Liver (tissue), 9 donors: Measurements from ENCODE around the gene RERE. TPM values are rescaled to one million over a fixed set of nuclear protein-coding genes. Genes with fewer than 3 reads are reported as not detected.

ENCODE experiments used
- DNase-seq: peaks from one replicate; pipeline ENCODE4 v3.0.0-alpha.2; 2017; ENCODE audit warnings: low spot score
- H3K27ac ChIP-seq, 2 donors: one replicate each; pipeline ENCODE4 v1.7.0; 2013; ENCODE audit warnings: inconsistent platforms in 2 of 2, low read length in 2 of 2, control low read depth in 1 of 2, low read depth in 1 of 2, mild to moderate bottlenecking in 1 of 2
- H3K27me3 ChIP-seq, 4 donors: one replicate each; pipeline versions ENCODE4 v1.6.1 to v1.7.0; 2013; ENCODE audit warnings: low read length in 3 of 4, inconsistent platforms in 1 of 4, mild to moderate bottlenecking in 1 of 4, moderate library complexity in 1 of 4; ENCODE audit not compliant: control insufficient read depth in 4 of 4, insufficient read depth in 4 of 4
- H3K36me3 ChIP-seq, 4 donors: one replicate each; pipeline versions ENCODE4 v1.6.1 to v1.7.0; 2013; ENCODE audit warnings: low read length in 3 of 4, mild to moderate bottlenecking in 3 of 4, low read depth in 1 of 4, moderate library complexity in 1 of 4; ENCODE audit not compliant: control insufficient read depth in 4 of 4, insufficient read depth in 3 of 4
- H3K4me1 ChIP-seq, 4 donors: one replicate each; pipeline versions ENCODE4 v1.6.1 to v1.7.0; 2013; ENCODE audit warnings: low read length in 3 of 4, mild to moderate bottlenecking in 3 of 4, moderate library complexity in 1 of 4; ENCODE audit not compliant: control insufficient read depth in 4 of 4, insufficient read depth in 4 of 4
- H3K4me3 ChIP-seq, 3 donors: one replicate each; pipeline versions ENCODE4 v1.6.1 to v1.7.0; 2013; ENCODE audit warnings: low read length in 3 of 3, control low read depth in 1 of 3, low read depth in 1 of 3, mild to moderate bottlenecking in 1 of 3
- H3K9ac ChIP-seq, 2 donors: one replicate each; pipeline ENCODE4 v1.7.0; 2013; ENCODE audit warnings: low read length in 2 of 2, mild to moderate bottlenecking in 2 of 2, moderate library complexity in 2 of 2, control low read depth in 1 of 2, low read depth in 1 of 2
- H3K9me3 ChIP-seq, 4 donors: one replicate each; pipeline versions ENCODE4 v1.6.1 to v1.7.0; 2013; ENCODE audit warnings: low read length in 3 of 4; ENCODE audit not compliant: control insufficient read depth in 4 of 4
- EGR1 ChIP-seq, 2 donors: IDR thresholded peaks; 2 replicates each; pipeline ENCODE4 v1.6.1; 2016 to 2018; ENCODE audit warnings: antibody characterized with exemption in 2 of 2, low read depth in 2 of 2
- FOXA2 ChIP-seq: IDR thresholded peaks from 2 replicates; pipeline ENCODE4 v1.6.1; 2016; ENCODE audit warnings: antibody characterized with exemption
- HNF4A ChIP-seq, 2 donors: conservative IDR thresholded peaks; 2 replicates each; pipeline ENCODE4 v1.6.1; 2016; ENCODE audit warnings: antibody characterized with exemption in 2 of 2, mild to moderate bottlenecking in 2 of 2
- JUND ChIP-seq, 2 donors: IDR thresholded peaks; 2 replicates each; pipeline ENCODE4 v1.6.1; 2016; ENCODE audit warnings: antibody characterized with exemption in 2 of 2
- NR2F2 ChIP-seq: IDR thresholded peaks from 2 replicates; pipeline ENCODE4 v1.6.1; 2016; ENCODE audit warnings: antibody characterized with exemption
- RAD21 ChIP-seq, 2 donors: IDR thresholded peaks; 2 replicates each; pipeline ENCODE4 v1.6.1; 2016; ENCODE audit warnings: antibody characterized with exemption in 2 of 2, mild to moderate bottlenecking in 2 of 2
- RXRA ChIP-seq, 2 donors: IDR thresholded peaks; 2 replicates each; pipeline ENCODE4 v1.6.1; 2017 to 2018; ENCODE audit warnings: antibody characterized with exemption in 2 of 2, mild to moderate bottlenecking in 1 of 2
- SP1 ChIP-seq: IDR thresholded peaks from 2 replicates; pipeline ENCODE4 v1.6.1; 2018; ENCODE audit warnings: antibody characterized with exemption, mild to moderate bottlenecking
- TAF1 ChIP-seq: conservative IDR thresholded peaks from 2 replicates; pipeline ENCODE4 v1.6.1; 2016; ENCODE audit warnings: antibody characterized with exemption, mild to moderate bottlenecking
- YY1 ChIP-seq: IDR thresholded peaks from 2 replicates; pipeline ENCODE4 v1.6.1; 2016; ENCODE audit warnings: antibody characterized with exemption, mild to moderate bottlenecking
- ZBTB33 ChIP-seq: IDR thresholded peaks from 2 replicates; pipeline ENCODE4 v1.6.1; 2016; ENCODE audit warnings: antibody characterized with exemption
- WGBS: extraction: QIAGEN DNeasy Blood & Tissue Kit; methylation state at CpG from one replicate; pipeline ENCODE4 v1.1.7; 2013; 5-methylcytosine and 5-hydroxymethylcytosine counted together
- polyA plus RNA-seq, 2 donors: library from polyadenylated mRNA; stranded (reverse) in 1 of 2; unstranded in 1 of 2; fragments of 200-250 nt in 1 of 2; fragments of >200 nt in 1 of 2; fragmentation: Nextera tagmentation in 1 of 2; extraction: Ambion mirVana in 1 of 2; gene quantifications; one replicate each; pipeline versions ENCODE4 v1.2.1 to v1.2.3, GENCODE V29; 2013 to 2015
- total RNA-seq, 2 donors: library from RNA; depleted of rRNA; stranded (reverse); fragments of >200 nt; gene quantifications; one replicate each; pipeline ENCODE4 v1.2.3, GENCODE V29; 2014
- TF ChIP-seq, protein P1 (sequence below): IDR thresholded peaks from 2 replicates; pipeline ENCODE4 v1.6.1; 2016; ENCODE audit warnings: antibody characterized with exemption, mild to moderate bottlenecking
- TF ChIP-seq, protein P2 (sequence below): IDR thresholded peaks from 2 replicates; pipeline ENCODE4 v1.6.1; 2016; ENCODE audit warnings: antibody characterized with exemption
- TF ChIP-seq, protein P3 (sequence below): IDR thresholded peaks from 2 replicates; pipeline ENCODE4 v1.6.1; 2016; ENCODE audit warnings: antibody characterized with exemption
- TF ChIP-seq, protein P4 (sequence below): fragments of 150-350 bp; IDR thresholded peaks from 2 replicates; pipeline ENCODE4 v1.5.1; 2017; ENCODE audit warnings: improper control_type of control experiment, low read depth, low read length; ENCODE audit not compliant: missing input control
- donor health status: healthy.
- donor health status: healthy.
- donor health status: healthy.
- donor health status: healthy.
- donor health status: healthy.

The RERE gene
- total RNA-seq: 10 to 100 TPM; 37.1 to 49.1 TPM
- polyA plus RNA-seq: 10 to 100 TPM in 1 of 2 donors, 1 to 10 TPM in 1; 9.8 to 12.6 TPM

DNA sequence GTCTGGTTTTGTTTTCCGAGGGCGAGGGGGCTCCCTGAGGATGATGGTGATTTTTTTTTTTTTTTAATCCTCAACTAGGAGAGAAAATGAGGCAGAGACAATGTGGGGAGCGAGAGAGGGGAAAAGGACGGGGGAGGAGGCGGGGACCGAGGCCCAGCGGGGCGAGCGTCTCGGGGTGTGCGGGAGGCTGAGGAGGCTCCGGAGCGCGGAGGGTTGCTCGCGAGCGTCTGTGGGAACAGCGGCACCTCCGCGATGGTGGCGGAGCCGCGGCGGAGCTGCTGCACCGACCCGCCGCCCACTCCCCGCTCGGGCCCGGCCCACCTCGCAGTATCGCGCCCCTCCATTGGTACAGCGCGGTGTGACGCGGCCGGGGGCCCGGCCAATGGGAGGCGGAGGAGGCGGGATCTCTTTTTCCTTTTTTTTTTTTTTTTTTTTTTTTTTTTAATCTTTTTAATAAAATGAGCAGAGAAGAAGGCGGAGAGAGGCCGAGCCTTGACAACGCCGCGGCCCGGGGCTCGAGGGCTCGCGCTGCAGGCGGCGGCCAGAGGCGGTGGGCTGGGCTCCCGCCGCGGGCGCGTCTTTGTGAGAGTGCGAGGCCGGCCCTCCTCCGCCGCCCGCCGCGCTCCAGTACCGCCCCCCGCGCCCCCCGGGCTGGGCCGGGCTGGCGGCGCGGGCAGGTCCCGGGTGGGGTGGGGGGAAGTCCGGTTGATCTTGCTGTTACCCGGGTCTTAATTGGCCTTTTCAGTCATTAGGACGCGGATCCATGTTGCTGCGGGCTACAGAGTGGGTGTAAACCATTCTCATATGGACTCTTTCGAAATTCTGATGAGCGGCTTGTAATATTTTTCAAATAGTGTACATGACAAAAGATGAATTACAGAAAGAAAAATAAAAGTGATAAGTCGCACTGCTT lies at the start of gene RERE:
Gene RERE (minus strand): TSS at position 229 of the 913 bp plus-strand sequence.
- H3K9ac ChIP-seq: peak within 1 kb of the TSS; percentile 88 to 99
- peak within 1 kb of the TSS; percentile 98 for H3K27ac ChIP-seq
- peak within 1 kb of the TSS; percentile 81 to 97 (median 89) for H3K4me3 ChIP-seq
- peak; percentile 96 for DNase-seq
- H3K4me1 ChIP-seq: peaks cover 0 to 32% (median 29%) of the 10 kb centered on the region in 4 donors
- no peaks in the 10 kb centered on the region for H3K27me3 ChIP-seq
- TF ChIP-seq ZBTB33: no peak
- peak; percentile 27 to 32 for TF ChIP-seq EGR1 (IDR thresholded peaks at IDR 0.05; ENCODE audit: low read depth in 2 of 2)
- TF ChIP-seq TAF1: peak; percentile 34
- peak; percentile 83 for TF ChIP-seq SP1
- TF ChIP-seq NR2F2: no peak
- TF ChIP-seq RAD21 (IDR thresholded peaks at IDR 0.05): no peak
- peak; percentile 24 for TF ChIP-seq YY1
- H3K36me3 ChIP-seq: no peaks in the 10 kb centered on the region
- H3K9me3 ChIP-seq: no peaks in the 10 kb centered on the region
- under 1% methylated on average over 82 of the region's 82 CpGs for WGBS

DNA sequence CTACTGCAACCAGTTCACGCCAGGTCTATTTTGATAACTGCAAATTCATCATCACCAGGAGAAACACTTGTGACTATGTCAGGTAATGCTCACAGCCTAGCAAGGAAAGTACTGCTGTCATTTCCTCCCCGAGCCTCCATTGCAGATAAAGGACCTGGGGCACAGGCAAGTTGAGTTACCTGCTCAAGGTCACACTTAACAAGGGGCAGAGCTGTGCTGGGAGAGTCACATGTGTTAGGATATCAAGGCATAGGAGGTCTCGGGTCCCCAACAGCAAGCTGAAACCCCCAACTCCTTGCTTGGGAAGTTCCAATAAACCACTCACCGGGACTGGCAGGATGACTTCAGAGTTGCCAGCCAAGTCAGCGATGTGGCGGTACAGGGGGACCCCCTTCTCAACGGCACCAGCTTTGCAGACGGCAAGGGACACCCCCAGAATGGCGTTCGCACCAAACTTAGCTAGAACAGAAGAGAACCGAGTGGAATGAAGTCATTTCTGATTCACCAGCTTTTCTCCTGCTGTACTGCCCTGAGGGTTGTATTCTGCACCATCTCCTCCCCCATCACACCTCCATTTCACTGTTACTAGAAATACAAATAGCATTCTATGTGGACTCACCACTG lies 49.5 kb upstream of the RERE start:
- TF ChIP-seq, protein P1, sequence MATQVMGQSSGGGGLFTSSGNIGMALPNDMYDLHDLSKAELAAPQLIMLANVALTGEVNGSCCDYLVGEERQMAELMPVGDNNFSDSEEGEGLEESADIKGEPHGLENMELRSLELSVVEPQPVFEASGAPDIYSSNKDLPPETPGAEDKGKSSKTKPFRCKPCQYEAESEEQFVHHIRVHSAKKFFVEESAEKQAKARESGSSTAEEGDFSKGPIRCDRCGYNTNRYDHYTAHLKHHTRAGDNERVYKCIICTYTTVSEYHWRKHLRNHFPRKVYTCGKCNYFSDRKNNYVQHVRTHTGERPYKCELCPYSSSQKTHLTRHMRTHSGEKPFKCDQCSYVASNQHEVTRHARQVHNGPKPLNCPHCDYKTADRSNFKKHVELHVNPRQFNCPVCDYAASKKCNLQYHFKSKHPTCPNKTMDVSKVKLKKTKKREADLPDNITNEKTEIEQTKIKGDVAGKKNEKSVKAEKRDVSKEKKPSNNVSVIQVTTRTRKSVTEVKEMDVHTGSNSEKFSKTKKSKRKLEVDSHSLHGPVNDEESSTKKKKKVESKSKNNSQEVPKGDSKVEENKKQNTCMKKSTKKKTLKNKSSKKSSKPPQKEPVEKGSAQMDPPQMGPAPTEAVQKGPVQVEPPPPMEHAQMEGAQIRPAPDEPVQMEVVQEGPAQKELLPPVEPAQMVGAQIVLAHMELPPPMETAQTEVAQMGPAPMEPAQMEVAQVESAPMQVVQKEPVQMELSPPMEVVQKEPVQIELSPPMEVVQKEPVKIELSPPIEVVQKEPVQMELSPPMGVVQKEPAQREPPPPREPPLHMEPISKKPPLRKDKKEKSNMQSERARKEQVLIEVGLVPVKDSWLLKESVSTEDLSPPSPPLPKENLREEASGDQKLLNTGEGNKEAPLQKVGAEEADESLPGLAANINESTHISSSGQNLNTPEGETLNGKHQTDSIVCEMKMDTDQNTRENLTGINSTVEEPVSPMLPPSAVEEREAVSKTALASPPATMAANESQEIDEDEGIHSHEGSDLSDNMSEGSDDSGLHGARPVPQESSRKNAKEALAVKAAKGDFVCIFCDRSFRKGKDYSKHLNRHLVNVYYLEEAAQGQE: no peak
- TF ChIP-seq, protein P2, sequence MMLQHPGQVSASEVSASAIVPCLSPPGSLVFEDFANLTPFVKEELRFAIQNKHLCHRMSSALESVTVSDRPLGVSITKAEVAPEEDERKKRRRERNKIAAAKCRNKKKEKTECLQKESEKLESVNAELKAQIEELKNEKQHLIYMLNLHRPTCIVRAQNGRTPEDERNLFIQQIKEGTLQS: no peak
- no peak for TF ChIP-seq RXRA (IDR thresholded peaks at IDR 0.05)
- no peak for TF ChIP-seq TAF1
- no peak for TF ChIP-seq FOXA2
- no peak for TF ChIP-seq EGR1 (IDR thresholded peaks at IDR 0.05; ENCODE audit: low read depth in 2 of 2)
- TF ChIP-seq NR2F2: no peak
- no peak for TF ChIP-seq SP1
- TF ChIP-seq HNF4A (conservative IDR thresholded peaks at IDR 0.05): no peak
- TF ChIP-seq, protein P3, sequence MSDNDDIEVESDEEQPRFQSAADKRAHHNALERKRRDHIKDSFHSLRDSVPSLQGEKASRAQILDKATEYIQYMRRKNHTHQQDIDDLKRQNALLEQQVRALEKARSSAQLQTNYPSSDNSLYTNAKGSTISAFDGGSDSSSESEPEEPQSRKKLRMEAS: no peak
- TF ChIP-seq RAD21 (IDR thresholded peaks at IDR 0.05): no peak
- TF ChIP-seq JUND (IDR thresholded peaks at IDR 0.05): no peak
- no peak for TF ChIP-seq YY1
- TF ChIP-seq, protein P4, sequence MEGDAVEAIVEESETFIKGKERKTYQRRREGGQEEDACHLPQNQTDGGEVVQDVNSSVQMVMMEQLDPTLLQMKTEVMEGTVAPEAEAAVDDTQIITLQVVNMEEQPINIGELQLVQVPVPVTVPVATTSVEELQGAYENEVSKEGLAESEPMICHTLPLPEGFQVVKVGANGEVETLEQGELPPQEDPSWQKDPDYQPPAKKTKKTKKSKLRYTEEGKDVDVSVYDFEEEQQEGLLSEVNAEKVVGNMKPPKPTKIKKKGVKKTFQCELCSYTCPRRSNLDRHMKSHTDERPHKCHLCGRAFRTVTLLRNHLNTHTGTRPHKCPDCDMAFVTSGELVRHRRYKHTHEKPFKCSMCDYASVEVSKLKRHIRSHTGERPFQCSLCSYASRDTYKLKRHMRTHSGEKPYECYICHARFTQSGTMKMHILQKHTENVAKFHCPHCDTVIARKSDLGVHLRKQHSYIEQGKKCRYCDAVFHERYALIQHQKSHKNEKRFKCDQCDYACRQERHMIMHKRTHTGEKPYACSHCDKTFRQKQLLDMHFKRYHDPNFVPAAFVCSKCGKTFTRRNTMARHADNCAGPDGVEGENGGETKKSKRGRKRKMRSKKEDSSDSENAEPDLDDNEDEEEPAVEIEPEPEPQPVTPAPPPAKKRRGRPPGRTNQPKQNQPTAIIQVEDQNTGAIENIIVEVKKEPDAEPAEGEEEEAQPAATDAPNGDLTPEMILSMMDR: no peak
- DNase-seq: no peak
- peaks cover 11 to 37% (median 29%) of the 10 kb centered on the region in 4 donors for H3K4me1 ChIP-seq
- 88% methylated on average over 11 of the region's 11 CpGs for WGBS
- no peak overlapping the region for H3K4me3 ChIP-seq
- H3K27me3 ChIP-seq: no peaks in the 10 kb centered on the region
- no peak overlapping the region for H3K27ac ChIP-seq
- peaks cover 41 to 81% (median 71%) of the 10 kb centered on the region in 4 donors for H3K36me3 ChIP-seq
- H3K9me3 ChIP-seq: no peaks in the 10 kb centered on the region
- no peak overlapping the region for H3K9ac ChIP-seq
